ENCODE data around the gene IL1RAP.

The IL1RAP gene

GRCh38 chr3:190545191-190545590, 31.3 kb downstream of the IL1RAP start:
- no peak for DNase-seq

DNA sequence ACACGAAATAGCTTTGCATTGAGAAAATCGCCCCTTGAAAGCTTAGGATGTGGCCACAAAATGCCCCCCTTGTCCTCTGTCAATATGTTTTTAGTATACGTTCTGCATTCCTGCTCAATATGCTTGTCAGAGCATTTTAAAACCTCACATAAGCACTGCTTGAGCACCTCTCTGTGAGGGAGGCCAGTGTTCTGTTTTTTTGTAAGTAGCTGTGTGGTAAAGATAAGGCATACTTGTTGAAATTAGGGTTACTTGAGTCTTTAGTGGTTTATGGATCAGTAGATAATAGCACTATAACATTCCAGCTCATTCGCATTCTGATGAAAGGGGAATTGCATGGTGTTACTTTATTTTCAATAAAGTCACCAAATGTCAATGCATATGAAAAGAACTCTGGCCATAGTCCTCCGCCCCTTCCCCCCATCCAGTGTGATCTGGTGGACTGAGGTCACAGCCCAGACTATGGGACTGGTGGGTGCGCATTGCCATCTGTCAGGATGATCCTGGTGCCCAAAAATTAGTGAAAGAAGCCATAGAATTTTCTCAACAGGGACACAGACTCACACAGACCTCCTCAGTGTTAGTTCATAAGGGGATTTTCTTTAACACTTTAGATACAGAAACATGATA, 33.1 kb downstream of the IL1RAP start:
- no peak for DNase-seq

GRCh38 chr3:190548031-190548656, 34.3 kb downstream of the IL1RAP start:
- no peak for DNase-seq

DNA sequence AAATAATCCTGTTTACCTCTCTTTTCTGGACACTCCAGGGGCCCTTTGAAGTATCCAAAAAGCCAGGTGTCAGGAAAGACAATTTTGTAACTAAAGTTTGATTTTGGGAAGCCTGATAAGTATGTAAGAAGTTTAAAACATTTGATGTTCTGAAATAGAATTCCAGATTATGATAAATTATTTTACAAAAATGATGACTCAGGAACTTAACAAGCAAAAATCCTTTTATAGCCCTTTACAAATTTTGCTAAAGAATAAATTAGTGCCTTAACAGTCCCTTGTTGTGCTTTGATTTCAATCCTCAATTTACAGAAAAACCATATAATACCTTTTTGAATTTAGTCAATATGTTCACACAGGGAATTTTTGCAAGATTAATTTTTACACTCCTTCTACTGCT, 38.1 kb downstream of the IL1RAP start:
- DNase-seq = no peak

- no peak for DNase-seq
Observed at GRCh38 chr3:190552969-190553759, 39.3 kb downstream of the IL1RAP start.

- DNase-seq = no peak
Observed at GRCh38 chr3:190554197-190554596, 40.3 kb downstream of the IL1RAP start.

GRCh38 chr3:190556351-190556750, 42.5 kb downstream of the IL1RAP start:
- no peak for DNase-seq

GRCh38 chr3:190557296-190557695, 43.4 kb downstream of the IL1RAP start:
- DNase-seq = no peak

GRCh38 chr3:190558316-190558715, 44.4 kb downstream of the IL1RAP start:
- no peak for DNase-seq

DNA sequence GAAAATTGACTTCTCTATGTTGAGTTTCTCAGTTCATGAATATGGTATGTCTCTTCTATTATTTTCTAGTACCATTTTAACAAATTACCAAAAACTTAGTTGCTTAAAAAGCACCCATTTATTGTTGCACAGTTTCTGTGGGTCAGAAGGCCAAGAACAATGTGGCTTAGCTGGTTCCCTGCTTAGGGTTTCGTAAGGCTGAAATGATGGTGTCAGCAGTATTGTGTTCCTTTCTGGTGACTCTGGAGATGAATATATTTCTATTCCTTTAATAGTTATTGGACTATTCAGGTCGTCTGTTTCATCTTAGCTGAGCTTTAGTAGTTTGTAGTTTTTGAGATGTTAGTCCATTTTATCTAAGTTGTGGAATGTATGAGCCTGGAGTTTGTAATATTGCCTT, 44.9 kb downstream of the IL1RAP start:
- no peak for DNase-seq

- no peak for DNase-seq
Observed at GRCh38 chr3:190560013-190560895, 46.4 kb downstream of the IL1RAP start.

DNA sequence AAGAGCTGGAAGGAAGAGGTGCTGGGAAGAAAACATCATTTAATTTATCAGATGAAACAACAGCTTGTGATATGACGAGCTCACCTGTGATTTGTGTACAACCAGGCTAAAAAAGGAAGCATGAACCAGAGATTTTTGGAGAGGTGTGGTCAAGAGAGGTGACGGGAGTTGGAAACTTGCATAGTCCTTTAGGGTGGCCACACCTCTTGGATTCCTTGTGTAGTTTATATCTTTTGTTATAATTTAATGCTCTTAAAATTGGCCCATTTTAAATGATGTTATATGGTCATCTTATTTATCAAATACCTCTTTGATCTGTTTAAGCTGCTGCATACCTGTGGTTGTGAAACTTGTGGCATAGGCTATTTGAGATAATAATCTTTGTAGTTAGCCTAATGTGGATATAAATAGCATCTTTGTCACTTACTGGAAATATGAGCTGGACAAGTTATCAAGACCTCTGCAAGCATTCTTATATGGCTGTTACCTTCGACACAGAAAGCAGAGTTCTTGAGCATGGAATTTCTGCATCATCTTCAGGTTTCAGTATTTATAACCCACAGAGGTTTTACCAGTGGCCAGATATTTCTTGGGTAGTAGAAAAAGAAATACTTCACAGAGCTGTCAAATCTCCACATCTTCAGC, 49.1 kb downstream of the IL1RAP start:
- DNase-seq = no peak

DNA sequence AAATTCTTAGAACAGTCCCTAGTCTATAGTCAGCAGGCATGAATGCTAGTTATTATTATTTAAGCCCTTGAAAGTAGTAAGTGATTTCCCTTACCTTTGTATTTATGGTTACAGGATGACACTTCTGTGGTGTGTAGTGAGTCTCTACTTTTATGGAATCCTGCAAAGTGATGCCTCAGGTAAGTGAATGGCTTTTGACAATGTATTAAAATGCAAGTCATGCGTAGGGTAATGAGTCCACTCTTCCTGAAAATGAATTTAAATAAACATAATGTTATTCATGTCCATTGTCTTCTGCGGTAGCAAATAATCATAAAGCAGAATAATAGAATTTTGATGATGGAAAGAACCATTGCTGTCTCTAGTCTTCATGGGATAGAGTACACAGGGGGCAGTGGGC, 50.3 kb downstream of the IL1RAP start:
- DNase-seq = no peak

DNA sequence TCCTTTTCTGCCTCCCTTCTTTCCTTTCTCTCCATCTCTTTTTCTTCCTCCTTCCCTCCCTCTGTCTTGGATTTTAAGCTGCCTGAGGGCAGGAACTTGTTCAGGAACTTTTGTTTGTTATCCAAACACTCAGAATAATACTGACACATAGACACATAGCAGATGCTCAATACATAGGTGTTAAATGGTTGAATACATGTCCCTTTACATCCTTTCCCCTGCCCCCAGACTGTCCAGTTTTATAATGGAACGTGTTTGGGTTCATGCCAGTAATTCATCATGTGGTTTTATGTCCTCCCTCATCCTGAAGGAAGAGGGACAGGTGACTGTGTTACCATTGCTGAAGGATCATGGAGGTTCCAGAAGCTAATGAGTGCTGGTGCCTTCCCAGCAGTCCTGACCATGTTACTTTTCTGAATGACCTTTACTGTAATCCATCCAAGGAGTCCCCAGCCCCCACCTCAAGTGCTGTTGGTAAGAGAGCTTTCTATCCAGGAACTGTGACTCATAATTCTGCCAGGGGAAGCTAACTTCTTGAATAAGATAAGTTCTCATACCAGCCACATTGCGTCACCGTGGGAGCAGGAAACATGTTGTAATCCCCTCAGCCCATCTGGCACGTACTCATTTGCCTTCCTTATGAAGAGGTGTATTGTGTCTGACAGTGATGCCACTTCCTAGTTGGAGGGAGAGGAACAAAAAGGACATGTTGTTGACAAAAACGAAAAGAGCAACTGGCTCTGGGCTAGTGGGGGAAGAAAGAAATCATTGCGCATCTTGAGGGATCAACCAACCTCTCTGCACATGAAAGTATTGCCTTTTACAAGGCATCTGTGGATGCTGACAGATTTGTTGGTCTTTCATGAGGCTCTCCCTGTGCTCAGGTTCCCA, 52.4 kb downstream of the IL1RAP start:
- DNase-seq = no peak

- DNase-seq = no peak
Observed at GRCh38 chr3:190568036-190568435, 54.2 kb downstream of the IL1RAP start.

DNA sequence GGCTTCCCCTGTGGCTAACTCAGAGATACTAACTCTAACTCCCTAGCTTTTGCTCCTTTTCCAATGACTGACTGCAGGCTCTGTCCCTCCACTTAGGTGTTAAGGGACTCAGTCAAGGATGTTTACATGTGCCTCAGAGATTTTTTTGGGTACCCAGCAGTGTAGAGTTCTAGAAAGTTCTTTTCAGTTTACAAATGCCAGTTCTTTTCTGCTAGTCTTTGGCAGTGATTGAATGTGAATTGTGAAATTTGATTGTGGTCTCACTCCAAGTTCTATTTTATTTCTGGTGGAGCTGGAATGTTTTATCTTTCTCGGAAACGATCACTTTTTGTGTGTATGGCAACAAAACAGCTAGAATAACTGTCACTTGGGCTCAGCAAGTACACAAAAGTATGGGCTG, 60.6 kb downstream of the IL1RAP start:
- no peak for DNase-seq

DNA sequence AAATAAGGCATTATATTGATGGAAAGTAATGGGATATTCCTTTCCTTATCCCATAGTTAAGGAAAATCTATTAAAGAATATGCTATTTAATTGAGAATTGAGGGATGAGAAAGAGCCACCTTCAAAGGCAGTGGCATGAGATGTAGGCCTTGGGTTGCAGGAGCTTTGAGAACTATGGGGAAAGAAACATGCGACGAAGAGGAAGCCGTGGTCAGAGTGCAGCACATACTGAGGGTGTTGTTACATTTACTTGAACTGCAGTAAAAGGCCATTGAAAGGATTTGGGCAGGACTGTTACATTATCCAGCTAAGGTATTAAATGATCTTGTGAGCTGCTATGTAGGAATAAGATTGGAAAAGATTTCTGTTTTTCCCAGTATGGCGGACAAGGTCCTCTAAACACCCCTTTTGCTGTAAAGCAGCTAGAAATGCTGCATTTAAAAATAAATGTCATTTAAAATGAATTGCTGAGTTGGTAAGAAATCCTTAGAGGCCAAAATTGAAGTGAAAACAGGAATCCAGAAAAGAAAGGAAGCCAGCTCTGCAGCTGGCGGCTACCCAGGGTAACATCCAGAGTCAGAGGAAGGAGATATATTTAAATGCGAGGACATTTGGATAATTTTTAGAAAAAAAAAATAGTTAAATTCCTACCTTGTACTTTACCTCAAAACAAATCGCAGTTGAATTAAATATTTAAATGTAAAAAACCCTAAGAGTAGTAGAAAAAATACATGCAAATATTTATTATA, 61.7 kb downstream of the IL1RAP start:
- no peak for DNase-seq

DNA sequence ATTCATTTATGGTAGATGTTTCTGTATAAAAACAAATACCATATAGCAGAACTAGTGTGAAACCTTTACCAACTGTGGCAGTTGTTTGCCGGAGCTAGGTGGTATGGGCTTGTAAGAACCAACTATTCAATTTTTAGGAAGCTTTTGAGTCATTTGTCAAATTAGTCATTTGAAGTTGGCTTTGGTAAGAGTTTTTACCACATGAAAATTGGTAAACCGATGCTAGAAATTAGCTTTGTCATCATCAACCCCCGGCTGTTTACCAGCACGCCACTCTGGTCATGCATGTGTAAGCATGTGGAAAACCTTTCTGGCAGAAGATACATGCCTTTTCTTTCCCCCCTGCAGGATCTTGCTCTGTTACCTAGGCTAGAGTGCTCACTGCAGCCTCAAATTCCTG, 63.3 kb downstream of the IL1RAP start:
- no peak for DNase-seq

- DNase-seq = no peak
Observed at GRCh38 chr3:190579514-190580137, 65.7 kb downstream of the IL1RAP start.

DNA sequence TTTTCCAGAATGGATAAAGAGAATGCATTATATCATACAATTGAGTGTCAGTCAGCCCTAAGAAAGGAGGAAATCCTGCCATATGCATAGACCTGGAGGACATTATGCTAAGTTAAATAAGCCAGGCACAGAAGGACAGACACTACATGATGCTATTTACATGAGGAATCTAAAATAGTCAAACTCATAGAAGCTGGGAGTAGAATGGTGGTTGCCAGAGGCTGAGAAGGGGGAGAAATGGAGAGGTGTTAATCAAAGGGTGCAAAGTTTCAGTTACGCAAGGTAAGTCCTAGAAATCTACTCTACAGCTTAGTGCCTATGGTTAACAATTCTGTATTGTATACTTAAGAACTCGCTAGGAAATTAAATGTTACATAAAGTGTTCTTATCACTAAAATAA, 66.5 kb downstream of the IL1RAP start:
- DNase-seq = no peak
